Glutamatergic neuron (in vitro differentiated cells): ENCODE measurements around the gene CARD9. TPM values are rescaled to one million over a fixed set of nuclear protein-coding genes. Genes with fewer than 3 reads are reported as not detected.

Experiments
- DNase-seq: peaks from one replicate; pipeline ENCODE4 v3.0.0; 2022
- H3K27ac Mint-ChIP-seq: one replicate; pipeline ENCODE4 v1.8.0; 2020; ENCODE audit warnings: mild to moderate bottlenecking, mixed read lengths, inconsistent platforms; ENCODE audit not compliant: unreplicated experiment
- H3K27me3 Mint-ChIP-seq: one replicate; pipeline ENCODE4 v1.8.0; 2020; ENCODE audit warnings: mild to moderate bottlenecking, moderate library complexity, mixed read lengths, inconsistent platforms; ENCODE audit not compliant: unreplicated experiment
- H3K36me3 Mint-ChIP-seq: one replicate; pipeline ENCODE4 v1.8.0; 2020; ENCODE audit warnings: mild to moderate bottlenecking, mixed read lengths, inconsistent platforms; ENCODE audit not compliant: unreplicated experiment
- H3K4me1 Mint-ChIP-seq: one replicate; pipeline ENCODE4 v1.8.0; 2020; ENCODE audit warnings: mild to moderate bottlenecking, low read depth, mixed read lengths, inconsistent platforms; ENCODE audit not compliant: unreplicated experiment
- H3K4me3 Mint-ChIP-seq: one replicate; pipeline ENCODE4 v1.8.0; 2020; ENCODE audit warnings: mild to moderate bottlenecking, mixed read lengths, inconsistent platforms; ENCODE audit not compliant: unreplicated experiment
- H3K9me3 Mint-ChIP-seq: one replicate; pipeline ENCODE4 v1.8.0; 2020; ENCODE audit warnings: mild to moderate bottlenecking, moderate library complexity, mixed read lengths, inconsistent platforms; ENCODE audit not compliant: unreplicated experiment
- long read RNA-seq: library from polyadenylated mRNA; unstranded; transcript quantifications from one replicate; pipeline ENCODE4 v2.0.0, GENCODE V29; 2020; ENCODE audit not compliant: unreplicated experiment
- total RNA-seq: library from RNA; stranded (reverse); fragmentation: NEBNext Ultra II Directional; extraction: Animal tissue kit (Norgen Biotek cat#: 25700); gene quantifications from one replicate; pipeline ENCODE4 v1.2.1, GENCODE V29; 2021; ENCODE audit not compliant: unreplicated experiment
- TF ChIP-seq, protein P1 (sequence below): fragments of 200-600 bp; sonication (generic); IDR thresholded peaks from one replicate; pipeline ENCODE4 v1.5.0; 2021; ENCODE audit not compliant: partially characterized antibody, unreplicated experiment

The CARD9 gene, protein sequence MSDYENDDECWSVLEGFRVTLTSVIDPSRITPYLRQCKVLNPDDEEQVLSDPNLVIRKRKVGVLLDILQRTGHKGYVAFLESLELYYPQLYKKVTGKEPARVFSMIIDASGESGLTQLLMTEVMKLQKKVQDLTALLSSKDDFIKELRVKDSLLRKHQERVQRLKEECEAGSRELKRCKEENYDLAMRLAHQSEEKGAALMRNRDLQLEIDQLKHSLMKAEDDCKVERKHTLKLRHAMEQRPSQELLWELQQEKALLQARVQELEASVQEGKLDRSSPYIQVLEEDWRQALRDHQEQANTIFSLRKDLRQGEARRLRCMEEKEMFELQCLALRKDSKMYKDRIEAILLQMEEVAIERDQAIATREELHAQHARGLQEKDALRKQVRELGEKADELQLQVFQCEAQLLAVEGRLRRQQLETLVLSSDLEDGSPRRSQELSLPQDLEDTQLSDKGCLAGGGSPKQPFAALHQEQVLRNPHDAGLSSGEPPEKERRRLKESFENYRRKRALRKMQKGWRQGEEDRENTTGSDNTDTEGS
- 4.1 TPM for total RNA-seq
- long read RNA-seq, partial matches to known transcripts = 1 of 1 reads
- long read RNA-seq, other reads (novel, unspliced or antisense) = 0 of 1 reads

DNA sequence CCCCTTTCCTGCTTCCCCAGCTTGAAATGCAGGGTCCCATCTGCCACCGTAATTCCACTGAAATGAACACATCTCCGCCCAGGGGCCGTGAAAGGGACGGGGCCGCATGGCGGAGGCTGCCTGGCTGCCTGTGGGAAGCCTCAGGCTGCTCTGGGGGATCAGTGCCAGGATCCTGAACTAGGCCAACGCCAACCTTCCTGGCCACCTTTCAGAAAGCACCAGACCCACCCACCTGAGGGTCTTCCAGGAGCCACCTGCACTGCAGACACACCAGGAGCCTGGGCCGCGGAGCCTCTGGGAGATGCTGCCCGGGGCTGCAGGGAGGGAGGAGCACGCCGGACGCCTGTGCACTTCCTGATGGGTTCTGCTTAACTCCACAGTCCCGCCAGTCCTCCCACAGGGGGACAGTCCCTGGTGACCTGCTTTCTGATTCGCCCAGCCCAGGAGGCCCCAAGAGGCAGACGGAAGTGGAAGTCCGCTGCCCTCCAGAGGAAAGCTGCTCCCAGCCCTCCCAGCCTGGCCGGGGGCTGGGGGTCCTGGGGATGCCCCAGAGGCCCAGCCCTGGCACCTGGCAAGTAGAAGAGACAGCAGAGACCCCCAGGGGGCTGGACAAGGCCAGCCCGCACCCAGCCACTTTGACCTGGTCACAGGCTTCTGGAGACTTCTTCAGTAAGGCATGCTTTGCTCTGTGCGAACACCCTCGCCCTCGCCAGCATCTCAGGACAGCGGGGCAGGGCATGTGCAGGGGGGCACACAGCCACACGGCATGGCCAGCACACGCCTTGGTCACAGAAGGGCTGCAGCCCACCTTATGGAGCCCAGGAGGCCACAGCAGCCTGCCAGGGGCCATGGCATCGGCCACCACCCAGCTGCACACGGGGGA, at the start of gene CARD9:
Gene CARD9, minus strand, starts transcription at position 370 of the 883 bp plus-strand sequence. CDS start 1,591 bp downstream, outside the sequence.
- H3K4me3 Mint-ChIP-seq = peak within 1 kb of the TSS; percentile 18
- no peaks in the 10 kb centered on the region for H3K36me3 Mint-ChIP-seq
- H3K9me3 Mint-ChIP-seq = no peaks in the 10 kb centered on the region
- peaks cover 18% of the 10 kb centered on the region for H3K4me1 Mint-ChIP-seq
- no peak for DNase-seq
- H3K27me3 Mint-ChIP-seq = peaks cover 8% of the 10 kb centered on the region
- peak within 1 kb of the TSS; percentile 81 for H3K27ac Mint-ChIP-seq
- TF ChIP-seq, protein P1, sequence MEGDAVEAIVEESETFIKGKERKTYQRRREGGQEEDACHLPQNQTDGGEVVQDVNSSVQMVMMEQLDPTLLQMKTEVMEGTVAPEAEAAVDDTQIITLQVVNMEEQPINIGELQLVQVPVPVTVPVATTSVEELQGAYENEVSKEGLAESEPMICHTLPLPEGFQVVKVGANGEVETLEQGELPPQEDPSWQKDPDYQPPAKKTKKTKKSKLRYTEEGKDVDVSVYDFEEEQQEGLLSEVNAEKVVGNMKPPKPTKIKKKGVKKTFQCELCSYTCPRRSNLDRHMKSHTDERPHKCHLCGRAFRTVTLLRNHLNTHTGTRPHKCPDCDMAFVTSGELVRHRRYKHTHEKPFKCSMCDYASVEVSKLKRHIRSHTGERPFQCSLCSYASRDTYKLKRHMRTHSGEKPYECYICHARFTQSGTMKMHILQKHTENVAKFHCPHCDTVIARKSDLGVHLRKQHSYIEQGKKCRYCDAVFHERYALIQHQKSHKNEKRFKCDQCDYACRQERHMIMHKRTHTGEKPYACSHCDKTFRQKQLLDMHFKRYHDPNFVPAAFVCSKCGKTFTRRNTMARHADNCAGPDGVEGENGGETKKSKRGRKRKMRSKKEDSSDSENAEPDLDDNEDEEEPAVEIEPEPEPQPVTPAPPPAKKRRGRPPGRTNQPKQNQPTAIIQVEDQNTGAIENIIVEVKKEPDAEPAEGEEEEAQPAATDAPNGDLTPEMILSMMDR = no peak

DNA sequence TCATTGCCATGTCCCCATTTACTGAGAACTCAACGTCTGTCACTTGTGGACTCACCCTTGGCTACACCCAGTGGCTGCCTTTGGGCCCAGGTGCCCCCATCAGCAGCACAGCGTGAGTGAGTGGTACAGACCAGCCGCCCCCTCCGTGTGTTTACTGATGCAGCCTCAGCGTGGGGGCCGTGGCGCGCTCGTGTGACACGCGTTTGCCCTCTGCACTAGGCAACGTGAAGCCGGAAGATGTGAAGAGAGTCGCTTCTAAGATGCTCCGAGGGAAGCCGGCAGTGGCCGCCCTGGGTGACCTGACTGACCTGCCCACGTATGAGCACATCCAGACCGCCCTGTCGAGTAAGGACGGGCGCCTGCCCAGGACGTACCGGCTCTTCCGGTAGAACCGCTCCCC, 49.4 kb upstream of the CARD9 start:
- no peak overlapping the region for H3K27ac Mint-ChIP-seq
- H3K36me3 Mint-ChIP-seq = no peaks in the 10 kb centered on the region
- H3K4me3 Mint-ChIP-seq = no peak overlapping the region
- DNase-seq = no peak
- TF ChIP-seq, protein P1 = no peak
- no peaks in the 10 kb centered on the region for H3K4me1 Mint-ChIP-seq
- H3K27me3 Mint-ChIP-seq = no peaks in the 10 kb centered on the region
- H3K9me3 Mint-ChIP-seq = no peaks in the 10 kb centered on the region

DNA sequence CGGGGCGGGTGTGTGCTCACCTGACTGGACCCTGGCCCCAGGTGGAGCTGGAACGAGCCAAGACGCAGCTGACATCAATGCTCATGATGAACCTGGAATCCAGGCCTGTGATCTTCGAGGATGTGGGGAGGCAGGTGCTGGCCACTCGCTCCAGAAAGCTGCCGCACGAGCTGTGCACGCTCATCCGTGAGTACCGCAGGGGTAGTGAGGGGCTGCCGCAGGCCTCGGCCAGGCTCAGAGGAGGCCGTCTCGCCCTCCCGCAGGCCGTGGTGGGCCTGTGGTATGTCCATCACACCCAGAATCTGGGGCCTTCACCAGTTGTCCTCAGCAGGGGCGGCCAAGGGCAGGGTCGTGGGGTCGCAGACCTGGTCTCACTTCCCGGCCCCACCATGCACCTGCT, 48.3 kb upstream of the CARD9 start:
- Mint-ChIP-seq H3K4me1 (no peaks in the 10 kb centered on the region), H3K27ac (no peak overlapping the region), H3K4me3 (no peak overlapping the region), H3K9me3 (no peaks in the 10 kb centered on the region), H3K36me3 (no peaks in the 10 kb centered on the region), H3K27me3 (no peaks in the 10 kb centered on the region)
- TF ChIP-seq, protein P1 = no peak
- no peak for DNase-seq

DNA sequence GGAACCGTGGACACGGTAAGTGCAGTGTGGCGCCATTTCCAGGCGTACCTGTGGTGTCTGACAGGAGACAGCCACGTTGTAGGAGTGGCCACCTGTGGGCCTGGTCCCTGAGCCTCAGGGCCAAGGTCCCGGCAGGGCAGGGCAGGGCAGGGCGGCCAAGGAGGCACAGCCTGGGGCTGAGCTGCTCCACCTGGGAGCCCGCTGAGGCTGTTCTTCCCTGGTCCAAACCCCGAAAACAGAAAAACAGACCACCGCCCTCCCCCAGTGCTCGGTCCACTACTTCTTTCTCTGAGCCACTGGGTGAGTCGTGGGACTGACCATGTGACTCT, 45.6 kb upstream of the CARD9 start:
- Mint-ChIP-seq H3K9me3 (no peaks in the 10 kb centered on the region), H3K27ac (no peak overlapping the region), H3K4me3 (no peak overlapping the region), H3K4me1 (no peaks in the 10 kb centered on the region), H3K27me3 (peaks cover 4% of the 10 kb centered on the region), H3K36me3 (no peaks in the 10 kb centered on the region)
- DNase-seq = no peak
- TF ChIP-seq, protein P1 = no peak
